GM18909 (cell line): ENCODE measurements around the gene HRH1.
"Not testable (repeated sequence)": the region's sequence is repeated elsewhere in the genome, so short reads cannot be mapped to it uniquely, and the experiment has no call there.

Source experiments
- ATAC-seq: cut with Tn5 transposase; IDR thresholded peaks from one replicate; pipeline ENCODE4 v1.9.1; 2021; ENCODE audit warnings: mild to moderate bottlenecking; ENCODE audit not compliant: unreplicated experiment, poor library complexity

HRH1 gene

DNA sequence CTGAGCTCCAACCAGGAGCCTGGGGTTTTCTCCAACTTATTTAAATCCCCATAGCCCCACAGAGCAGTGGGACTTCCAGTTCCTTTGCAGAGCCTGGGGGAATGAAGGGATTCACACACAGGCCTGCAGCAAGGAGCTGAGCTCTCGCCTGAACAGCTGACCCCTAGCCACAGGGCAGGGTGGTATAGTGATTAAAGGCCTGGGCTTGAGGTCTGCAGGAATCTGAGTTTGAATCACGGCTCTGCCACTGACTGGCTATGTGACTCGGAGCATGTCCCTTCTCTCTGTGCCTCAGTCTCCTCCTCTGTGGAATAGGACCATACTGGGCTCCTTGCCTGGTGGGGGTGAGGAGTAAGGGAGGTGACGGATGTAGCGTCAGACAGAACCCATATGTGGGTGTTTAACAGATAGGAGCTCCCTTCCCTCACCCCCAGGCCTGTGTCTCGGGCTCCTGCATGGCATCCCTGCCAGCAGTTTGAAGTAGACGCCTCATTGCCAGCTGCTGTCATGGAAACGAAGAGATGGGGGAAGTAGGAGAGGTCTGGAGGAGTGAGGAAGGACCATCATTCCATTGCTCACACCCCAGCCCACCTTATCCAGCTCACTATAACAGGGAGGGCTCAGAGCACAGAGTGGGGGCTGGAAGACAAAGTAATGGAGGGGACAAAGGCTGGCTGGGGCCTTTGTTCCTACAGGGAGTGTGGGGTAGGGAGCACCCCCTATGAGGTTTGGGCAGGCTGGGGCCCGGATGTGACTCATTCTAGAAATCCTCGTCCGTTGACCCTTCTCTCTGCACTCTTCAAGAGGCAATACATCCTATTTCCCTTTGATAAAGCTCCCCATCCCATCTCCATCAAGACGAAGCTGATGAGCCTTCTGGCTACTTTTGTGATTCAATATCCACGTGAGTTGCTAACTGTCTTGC lies 14.8 kb downstream of the HRH1 start:
- no peak for ATAC-seq

GRCh38 chr3:11170052-11170770 lies 15.9 kb downstream of the HRH1 start:
- no peak for ATAC-seq

DNA sequence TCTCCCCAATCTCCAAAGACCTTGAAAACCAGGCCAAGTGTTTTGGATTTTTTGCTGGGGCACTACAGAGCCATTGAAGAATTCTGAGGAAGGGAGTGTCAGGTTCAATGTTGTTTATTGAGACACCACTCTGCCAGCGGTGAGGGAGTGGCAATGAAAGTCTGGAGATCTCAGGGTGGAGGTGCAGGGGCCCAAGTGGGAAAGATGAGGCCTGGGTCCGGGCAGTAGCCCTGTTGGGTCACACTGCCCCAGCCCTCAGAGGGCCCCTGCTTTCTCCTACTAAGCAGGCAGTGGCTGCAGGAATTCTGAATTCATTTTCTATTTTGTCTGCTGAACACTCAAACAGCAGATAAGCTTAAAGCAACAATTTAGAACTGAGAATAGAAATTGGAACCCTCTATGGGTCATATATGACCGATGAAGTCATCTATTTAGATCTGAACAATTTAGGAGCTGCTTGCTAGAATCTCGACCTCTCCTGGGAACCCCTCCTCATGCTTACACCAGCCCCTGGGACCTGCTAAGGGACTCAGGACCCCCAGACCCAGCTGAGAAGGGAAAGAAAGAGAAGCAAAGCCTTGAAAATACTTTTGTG lies 17.9 kb downstream of the HRH1 start:
- ATAC-seq: no peak

DNA sequence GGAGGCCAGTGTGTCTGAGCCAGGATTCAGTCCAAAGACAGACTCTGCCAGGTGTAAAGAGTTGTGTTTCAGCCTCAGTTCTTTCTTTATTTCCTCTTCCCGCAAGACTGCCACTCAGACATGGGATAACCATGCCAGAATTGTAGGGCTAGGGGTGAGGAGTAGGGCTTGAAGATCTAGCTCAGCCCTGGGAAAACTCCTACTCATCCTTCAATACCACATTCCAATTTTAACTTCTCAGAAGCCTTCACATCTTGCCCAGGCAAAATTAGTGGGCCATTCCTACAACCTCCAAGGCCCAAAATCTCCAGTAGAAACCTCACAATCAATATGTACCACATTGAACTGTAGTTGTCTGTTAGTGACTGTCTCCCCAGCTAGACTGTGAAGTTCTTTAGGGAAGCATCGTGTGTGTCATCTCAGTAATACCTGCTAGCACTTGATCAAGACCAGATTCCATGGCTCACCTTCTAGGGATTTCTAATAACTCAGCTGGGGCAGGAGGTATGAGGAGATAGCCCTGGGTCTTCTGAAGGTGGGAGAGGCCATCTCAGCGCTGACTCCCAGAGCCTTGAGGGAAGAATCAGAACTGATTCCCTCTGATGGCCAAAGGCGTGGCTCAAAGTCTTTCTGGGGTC lies 19.7 kb downstream of the HRH1 start:
- ATAC-seq: no peak

DNA sequence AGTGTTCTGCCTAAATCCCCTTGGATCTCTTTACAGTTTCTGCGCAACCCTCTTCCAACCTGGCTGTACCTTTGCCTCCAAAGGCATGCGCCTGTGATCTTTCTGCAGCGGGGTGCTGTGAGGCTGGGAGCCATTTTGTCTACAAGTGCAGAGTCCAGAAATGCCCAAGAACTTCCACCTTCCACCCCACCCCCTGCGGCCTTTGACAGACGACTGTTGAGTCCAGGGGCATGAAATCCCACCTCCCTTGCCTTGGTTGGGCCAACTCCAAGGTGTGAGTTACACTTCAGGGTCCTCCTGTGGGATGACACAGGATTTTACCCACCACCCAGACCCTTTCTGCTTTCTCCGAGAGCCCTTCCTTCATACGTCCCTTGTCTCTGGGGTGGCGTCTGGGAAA lies 24.1 kb downstream of the HRH1 start:
- ATAC-seq: no peak

DNA sequence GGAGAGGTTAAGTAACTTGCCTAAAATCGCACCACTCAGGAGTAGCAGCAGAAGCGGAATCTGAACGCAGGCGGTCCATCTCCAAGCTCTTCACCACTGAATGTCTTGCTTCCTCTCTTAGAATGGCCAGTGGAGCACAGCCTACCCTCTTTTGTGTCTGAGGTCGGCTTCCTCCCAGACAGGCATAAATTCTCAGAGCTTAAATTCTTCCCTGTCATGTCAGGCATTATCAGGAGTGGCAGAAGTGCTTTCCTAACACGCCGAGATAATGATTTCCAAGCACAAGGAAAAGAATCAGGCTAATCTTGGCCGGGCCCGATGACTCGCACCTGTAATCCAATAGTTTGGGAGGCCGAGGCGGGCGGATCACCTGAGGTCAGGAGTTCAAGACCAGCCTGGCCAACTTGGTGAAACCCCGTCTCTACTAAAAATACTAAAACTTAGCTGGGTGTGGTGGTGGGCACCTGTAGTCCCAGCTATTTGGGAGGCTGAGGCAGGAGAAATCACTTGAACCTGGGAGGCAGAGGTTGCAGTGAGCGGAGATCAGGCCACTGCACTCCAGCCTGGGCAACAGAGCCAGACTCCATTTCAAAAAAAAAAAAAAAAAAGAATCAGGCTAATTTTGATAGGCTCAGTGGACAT lies 30.2 kb downstream of the HRH1 start:
- not testable (repeated sequence) for ATAC-seq

GRCh38 chr3:11185144-11185543 lies 30.9 kb downstream of the HRH1 start:
- ATAC-seq: no peak

DNA sequence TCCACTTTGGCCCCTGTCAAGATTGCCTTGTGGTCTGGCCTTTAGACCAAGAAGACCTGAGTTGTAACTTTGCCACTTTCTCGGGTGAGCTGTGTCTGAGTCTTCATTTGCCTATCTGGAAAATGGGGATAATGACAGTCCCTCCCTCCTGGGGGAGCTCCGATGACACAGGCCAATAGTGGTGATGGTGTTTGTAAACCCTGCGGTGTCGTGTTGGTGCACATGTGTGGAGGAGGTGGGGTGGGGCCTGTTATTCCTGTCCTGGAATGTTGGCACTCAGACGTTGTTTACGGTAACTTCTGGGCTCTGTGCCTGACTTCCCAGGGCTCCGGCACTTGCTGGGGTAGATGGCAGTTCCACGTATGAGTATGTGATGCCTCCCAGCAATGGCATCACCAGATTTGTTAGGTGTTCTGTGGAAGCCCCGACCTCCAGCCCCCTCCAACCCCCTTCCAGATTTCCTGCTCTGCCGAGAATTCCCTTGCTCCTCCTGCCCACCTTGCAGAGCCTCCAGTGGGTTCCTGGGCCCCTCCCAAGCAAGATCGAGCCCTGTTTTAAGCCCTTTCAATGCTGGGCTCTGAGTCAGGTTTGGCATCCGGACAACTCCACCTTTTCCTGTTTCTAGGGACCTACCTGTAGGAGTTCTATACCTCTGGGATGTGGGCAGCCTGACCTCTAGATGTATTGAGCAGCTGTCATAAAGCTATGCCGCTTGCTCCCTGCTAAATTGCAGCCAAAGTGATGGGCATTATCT lies 31.4 kb downstream of the HRH1 start:
- ATAC-seq: no peak

DNA sequence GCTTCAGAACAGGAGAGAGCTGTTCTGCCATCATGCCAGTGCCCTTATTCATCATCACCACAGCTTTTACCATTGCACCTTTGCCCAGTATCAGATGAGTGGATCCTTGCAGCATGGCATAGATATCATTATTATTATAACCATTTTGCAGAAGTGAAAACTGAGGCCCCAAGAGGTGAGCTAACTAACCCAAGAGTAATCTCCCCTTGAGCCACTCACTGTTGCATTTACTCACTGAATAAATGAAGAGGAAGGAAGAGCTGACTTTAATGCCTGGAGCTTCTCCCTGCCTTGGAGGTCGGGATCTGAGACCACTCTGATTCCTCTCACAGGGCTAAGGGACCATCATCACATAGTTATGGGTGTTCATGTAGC lies 32.0 kb downstream of the HRH1 start:
- ATAC-seq: no peak

DNA sequence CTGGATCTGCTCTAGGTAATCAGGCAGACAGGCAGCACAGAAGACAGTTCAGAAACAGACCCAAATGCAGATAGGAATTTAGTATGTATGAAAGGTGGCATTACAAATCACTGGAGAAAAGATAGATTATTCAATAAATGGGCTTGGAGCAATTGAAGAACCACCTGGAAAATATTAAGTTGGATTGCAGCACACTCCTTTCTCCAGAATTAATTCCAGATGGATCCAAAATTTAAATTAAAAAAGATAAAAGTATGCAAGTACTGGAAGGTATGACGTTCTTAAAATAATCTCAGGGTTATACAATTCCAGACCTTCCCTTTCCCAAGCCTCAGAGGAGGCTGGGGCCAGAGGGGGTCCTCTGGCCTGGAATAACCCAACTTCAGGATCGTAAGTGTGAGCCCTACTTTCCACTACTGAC lies 32.5 kb downstream of the HRH1 start:
- ATAC-seq: no peak

GRCh38 chr3:11187681-11188080 lies 33.4 kb downstream of the HRH1 start:
- ATAC-seq: no peak

- ATAC-seq: no peak
These were observed 33.9 kb downstream of the HRH1 start for GRCh38 chr3:11188231-11188630.

DNA sequence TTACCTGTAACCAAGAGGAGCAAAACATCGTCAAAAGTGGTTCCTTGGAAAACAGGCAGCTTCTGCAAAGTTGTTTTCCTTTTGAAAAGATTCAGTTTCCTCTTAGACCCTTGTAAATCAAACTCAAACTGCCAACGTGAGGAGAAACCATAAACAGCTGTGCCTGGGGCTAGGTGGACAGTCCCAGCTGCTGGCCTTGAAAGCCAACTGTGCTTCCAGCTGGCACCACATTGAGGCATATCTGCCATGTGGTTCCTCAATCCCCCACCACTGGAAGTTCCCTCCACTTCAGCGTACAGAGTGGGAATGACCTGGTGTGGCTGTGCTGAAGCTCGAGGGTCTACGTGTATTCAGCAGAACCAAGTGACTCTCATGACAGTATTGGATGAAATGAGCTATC lies 40.9 kb downstream of the HRH1 start:
- ATAC-seq: no peak

DNA sequence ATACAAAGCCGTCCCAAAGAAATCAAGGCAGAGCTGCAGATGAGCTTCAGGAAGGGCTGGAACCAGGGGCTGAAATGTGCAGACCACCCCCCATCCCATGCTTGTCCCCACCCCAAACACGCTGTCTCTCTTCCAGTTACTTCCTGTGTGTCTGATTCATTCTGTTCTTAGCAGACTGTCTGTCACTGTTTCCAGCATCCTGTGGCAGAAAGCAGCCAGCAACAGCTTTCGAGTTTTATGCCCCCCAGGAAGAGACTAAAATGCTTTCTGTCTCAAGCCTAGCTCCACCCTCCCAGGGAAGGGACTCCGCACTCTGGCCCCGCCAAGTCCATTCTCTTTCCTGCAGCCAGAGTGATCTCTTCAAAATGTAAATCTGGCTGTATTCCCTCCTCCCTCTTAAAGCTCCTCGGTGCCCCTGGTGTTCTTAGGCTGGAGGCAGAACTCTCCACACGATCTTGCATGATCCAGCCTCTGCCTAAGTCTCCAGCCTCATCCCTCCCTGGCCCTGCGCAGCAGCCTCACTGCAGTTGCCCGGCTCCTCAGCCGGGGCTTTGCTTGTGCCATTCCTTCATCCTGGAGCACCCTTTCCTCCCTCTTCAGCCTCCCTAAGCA lies 41.5 kb downstream of the HRH1 start:
- no peak for ATAC-seq

- ATAC-seq: no peak
These were observed 43.2 kb downstream of the HRH1 start for GRCh38 chr3:11197484-11197883.

DNA sequence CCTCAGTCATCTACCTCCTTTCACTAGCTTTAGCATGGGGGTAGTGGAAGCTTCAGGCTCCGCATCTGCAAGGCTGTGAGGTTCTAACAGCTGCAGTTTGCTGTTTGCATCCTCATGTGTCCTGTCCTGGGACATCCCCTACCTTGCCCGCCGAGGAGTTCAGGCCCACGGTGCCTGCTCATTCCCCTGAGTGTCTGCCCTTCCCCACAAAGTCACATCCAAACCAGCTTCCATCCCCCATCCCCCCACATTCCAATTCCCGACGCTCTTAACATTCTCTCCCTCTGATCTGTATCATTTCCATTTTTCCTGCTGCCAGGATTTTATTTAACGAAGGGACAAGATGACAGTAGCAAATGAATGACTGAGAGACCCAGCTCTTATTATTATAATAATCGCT lies 43.8 kb downstream of the HRH1 start:
- no peak for ATAC-seq

DNA sequence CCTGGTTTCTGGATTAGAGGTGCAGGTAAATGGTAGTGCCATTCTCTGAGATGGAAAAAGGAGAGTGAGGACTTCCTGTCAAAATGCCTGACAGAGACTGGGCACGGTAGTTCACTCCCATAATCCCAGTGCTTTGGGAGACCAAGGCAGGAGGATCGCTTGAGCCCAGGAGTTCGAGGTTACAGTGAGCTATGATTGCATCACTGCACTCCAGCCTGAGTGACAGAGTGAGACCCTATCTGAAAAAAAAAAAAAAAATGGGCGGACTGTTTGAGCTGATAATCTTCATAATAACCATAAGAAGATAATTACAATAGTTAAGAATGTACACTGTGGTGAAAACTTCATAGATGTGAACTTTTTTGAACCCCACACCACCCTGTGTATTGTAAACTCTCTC lies 44.2 kb downstream of the HRH1 start:
- no peak for ATAC-seq

DNA sequence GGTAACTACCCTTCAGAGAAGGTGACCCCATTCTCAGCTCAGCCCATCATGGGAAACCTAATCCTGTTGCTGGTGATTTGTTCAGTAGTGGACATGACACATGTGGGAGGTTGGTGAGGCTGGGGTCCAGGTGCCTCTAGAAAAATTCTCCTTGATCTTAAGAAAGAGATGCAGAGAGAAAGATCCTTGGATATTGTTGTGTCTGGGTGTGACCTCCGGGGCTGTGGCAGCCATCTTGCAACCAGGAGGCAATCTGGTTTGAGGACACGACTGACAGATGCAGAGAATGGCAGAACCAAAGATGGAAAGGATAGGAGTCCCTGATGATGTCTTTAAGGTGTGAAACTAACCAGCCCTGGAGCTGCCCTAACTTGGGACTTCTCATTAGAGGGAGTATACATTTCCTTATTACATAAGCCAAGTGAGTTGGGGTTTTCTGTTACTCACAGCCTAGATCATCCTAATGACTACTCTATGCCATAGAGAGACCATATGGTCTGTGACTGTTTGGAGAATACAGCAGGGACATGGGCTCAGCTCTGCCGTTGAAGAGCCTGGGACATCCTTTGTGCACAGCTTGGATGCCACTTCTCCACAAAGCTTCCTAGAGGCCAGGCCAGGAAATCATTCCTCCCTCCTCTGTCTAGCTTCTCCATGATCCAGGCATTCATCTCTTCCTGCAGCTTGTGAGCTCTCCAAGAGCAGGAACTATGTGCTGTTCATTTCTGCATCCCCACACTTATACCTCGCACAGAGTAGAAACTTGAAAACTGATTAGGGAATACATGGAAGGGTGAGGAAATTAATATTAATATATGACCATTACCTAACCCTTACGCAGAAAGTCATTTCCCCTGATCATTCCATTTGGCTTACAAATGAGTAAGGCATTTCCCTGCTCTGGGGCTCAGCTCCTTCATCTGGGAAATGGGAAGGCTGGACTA lies 45.9 kb downstream of the HRH1 start:
- no peak for ATAC-seq
